GM06990 (cell line): ENCODE measurements around the gene CISH.

Experiments used
- DNase-seq: peaks from one replicate; pipeline ENCODE4 v3.0.0-alpha.2; 2011; ENCODE audit not compliant: insufficient read length; ENCODE audit errors: extremely low read depth
- H3K27me3 ChIP-seq: replicated peaks from 2 replicates; pipeline ENCODE4 v1.6.0; 2011; ENCODE audit warnings: low read length; ENCODE audit not compliant: control insufficient read depth, insufficient read depth
- H3K36me3 ChIP-seq: 2 replicates; pipeline ENCODE4 v1.5.1; 2011; ENCODE audit warnings: low read length; ENCODE audit not compliant: control insufficient read depth, insufficient read depth
- H3K4me3 ChIP-seq: replicated peaks from 2 replicates; pipeline ENCODE4 v1.5.1; 2011; ENCODE audit warnings: low read depth, mild to moderate bottlenecking, control low read depth, low read length
- TF ChIP-seq, protein P1 (sequence below): IDR thresholded peaks from 2 replicates; pipeline ENCODE4 v1.5.1; 2011; ENCODE audit warnings: low read length, control low read depth, mild to moderate bottlenecking, inconsistent platforms; ENCODE audit not compliant: insufficient read depth, poor library complexity, severe bottlenecking

The CISH gene

DNA sequence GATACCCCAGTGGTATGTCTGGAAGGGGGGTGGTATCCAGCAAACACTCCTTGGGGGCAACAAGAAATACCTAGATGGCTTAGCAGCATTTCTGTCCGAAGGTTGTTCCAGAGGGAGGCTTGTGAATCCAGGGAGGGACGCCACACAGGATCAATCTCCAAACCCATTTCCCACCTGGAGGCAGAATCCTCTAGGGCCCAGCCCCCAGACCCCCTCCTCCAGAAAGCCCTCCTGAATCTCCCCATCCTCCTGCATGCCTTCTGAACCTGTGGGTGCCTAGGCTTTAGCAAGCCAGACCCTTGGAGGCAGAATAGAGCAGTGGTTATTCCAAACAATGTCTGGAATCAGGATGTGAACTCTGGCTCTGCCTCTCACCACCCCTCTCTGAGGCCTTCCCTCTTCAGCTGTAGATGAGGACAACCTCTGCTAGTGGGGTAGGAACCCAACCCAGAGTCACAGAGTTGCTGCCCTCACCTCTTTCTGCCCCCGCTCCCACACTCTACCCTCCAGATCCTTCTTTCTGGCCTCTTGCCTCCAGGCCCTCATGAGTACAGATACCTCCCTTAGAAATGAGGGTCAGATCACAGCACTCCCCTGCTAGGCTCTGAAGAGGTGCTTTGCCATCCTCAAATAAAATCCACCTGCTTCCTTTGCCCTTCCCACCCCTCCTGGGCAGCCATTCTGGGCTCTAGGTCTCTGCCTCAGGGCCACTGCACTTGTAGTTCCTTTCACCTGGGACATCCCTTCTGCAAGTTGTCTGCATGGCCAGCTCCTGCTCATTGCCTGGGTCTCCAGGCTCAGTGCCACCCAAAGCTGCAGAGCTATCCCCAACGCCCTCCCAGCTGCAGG lies 8.1 kb downstream of the CISH start:
- Histone ChIP-seq H3K36me3 (peaks cover 2% of the 10 kb centered on the region; the same call in 1 of the 2 replicates), H3K4me3 (no peak overlapping the region), H3K27me3 (no peaks in the 10 kb centered on the region)
- no peak for DNase-seq
- TF ChIP-seq, protein P1, sequence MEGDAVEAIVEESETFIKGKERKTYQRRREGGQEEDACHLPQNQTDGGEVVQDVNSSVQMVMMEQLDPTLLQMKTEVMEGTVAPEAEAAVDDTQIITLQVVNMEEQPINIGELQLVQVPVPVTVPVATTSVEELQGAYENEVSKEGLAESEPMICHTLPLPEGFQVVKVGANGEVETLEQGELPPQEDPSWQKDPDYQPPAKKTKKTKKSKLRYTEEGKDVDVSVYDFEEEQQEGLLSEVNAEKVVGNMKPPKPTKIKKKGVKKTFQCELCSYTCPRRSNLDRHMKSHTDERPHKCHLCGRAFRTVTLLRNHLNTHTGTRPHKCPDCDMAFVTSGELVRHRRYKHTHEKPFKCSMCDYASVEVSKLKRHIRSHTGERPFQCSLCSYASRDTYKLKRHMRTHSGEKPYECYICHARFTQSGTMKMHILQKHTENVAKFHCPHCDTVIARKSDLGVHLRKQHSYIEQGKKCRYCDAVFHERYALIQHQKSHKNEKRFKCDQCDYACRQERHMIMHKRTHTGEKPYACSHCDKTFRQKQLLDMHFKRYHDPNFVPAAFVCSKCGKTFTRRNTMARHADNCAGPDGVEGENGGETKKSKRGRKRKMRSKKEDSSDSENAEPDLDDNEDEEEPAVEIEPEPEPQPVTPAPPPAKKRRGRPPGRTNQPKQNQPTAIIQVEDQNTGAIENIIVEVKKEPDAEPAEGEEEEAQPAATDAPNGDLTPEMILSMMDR = no peak

DNA sequence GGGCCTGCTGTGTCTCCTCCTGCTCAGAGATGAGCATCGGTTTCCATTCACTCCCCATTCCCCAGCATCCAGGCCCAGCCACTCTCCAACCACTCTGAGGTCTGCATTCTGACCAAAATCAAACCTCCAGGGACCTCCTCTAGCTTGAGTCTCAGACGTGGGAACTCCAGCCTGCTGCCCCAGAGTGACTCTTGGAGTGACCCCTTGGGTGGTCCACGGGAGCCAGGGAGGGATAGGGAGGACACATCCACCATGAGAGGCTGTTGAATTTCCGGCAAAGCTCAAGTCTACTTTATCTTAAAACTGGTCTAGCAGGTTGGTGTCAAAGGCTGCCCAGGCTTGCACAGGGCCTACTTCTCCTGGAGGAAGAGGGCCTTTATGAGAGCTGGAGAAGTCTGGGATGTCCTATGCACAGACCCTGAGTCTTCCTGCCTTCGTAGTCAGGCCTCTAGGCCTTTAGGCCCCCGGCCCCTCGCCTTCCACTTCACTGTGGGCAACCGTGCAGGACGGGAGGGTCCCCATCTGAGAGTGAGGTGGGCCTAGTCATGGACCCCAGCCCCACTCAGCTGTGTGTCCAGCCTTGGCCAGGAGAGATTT lies 8.9 kb downstream of the CISH start:
- DNase-seq = no peak
- no peak overlapping the region for H3K4me3 ChIP-seq

DNA sequence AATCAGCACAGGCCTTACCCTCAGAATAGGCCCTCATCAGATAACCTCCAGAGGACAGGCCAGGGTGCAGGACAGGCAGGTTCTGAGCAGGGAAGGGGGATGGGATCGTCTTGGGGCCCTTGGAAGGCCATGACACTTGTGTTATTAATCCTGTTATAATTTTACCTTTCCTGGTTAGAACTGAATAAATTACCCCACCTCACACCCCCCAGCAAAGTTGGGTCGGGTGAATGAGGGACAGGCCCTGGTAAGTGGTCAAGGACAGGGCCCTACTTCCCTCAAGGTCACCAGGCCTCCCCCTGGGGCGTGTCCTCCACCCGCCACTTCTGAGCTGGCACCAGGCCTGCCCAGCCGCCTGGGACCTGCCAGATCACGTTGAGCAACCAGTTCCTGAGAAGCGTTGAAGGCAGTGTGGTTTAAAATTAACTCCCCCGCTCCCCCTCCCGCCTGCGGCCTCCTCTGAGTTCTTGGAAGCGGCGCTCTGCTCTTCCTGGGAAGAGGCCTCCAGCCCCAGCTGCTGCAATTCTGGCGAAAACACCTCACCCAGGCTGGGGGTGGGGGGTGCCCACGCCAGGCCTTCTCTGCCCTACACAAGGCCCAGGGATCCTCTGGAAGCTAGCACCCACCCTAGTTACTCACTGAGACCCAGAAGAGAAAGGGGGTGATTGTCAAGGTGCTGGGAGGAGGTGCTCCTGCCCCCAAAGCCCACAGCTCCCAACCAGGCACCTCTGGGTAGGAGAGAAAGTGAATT lies 10.6 kb downstream of the CISH start:
- H3K36me3 ChIP-seq = no peaks in the 10 kb centered on the region
- peak; percentile 46 for DNase-seq
- no peaks in the 10 kb centered on the region for H3K27me3 ChIP-seq
- H3K4me3 ChIP-seq = no peak overlapping the region
- TF ChIP-seq, protein P1 = no peak

More for the DNA sequence above, 8.9 kb downstream of the CISH start:
- H3K27me3 ChIP-seq = no peaks in the 10 kb centered on the region
- TF ChIP-seq, protein P1 = no peak
- peaks cover 2% of the 10 kb centered on the region; the same call in 1 of the 2 replicates for H3K36me3 ChIP-seq

DNA sequence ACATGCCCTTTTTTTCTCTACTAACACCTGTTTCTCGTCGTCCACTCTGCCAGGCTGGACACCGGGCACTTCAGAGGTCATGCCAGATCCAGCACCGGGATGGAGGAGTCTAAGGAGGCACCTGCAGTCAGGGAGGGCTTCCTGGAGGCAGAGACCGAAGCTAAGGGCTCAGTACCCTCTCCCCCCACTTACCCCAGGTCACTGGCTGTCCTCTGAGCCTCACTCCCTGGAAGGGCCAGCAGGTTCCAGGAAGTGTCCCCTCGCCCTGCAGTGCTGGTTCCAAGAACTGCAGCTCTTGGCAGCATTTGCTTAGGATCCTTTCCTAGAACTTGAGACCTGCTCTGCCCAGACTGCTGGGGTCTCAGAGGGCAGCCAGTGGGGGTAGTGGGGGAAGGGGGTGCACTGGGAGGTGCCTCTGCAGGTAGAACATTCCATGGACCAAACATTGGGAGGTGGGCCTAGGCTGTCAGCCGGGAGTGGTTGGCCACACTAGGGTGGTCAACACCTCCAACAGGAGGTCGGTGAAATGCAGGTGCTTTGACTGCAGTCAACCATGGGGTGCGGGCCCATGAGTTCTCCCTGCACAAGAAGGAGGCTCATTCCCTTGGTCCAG lies 11.3 kb downstream of the CISH start:
- Histone ChIP-seq H3K27me3 (no peaks in the 10 kb centered on the region), H3K36me3 (no peaks in the 10 kb centered on the region), H3K4me3 (no peak overlapping the region)
- TF ChIP-seq, protein P1 = no peak
- no peak for DNase-seq

DNA sequence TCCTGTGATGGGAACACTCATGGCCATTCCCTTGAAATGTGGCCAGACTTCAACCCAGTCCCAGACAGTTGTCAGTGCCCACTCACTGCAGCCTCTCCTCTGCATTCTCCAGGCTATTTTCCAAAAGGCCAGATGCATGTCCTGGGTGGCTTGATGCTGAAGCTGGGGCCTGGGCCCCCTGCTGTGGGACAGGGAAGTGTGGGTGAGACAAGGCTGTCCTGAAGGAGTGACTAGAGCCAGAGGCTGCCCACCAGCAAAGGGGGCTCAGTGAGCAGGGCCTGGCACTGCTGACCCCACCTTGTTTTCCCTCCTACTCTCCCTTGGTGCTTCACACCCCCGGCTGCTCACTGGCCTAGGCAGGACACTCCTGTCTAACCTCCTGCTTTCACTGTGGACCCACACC lies 11.9 kb downstream of the CISH start:
- TF ChIP-seq, protein P1 = no peak
- Histone ChIP-seq H3K27me3 (no peaks in the 10 kb centered on the region), H3K36me3 (no peaks in the 10 kb centered on the region), H3K4me3 (no peak overlapping the region)
- no peak for DNase-seq
